GM10266 (cell line): ENCODE measurements around the gene ENTREP3.
A peak's percentile ranks its signal among the peaks of the same experiment; 100 is the strongest.

Source experiments
- DNase-seq: peaks from one replicate; pipeline ENCODE4 v3.0.0; 2012; ENCODE audit errors: extremely low spot score
- CTCF ChIP-seq: IDR thresholded peaks from 2 replicates; pipeline ENCODE4 v1.5.1; 2012; ENCODE audit warnings: mild to moderate bottlenecking, low read depth; ENCODE audit not compliant: control insufficient read depth, insufficient read depth; ENCODE audit errors: missing control alignments

Gene ENTREP3

GRCh38 chr1:155254714-155255242, 505 bp downstream of the ENTREP3 start:
- no peak for TF ChIP-seq CTCF
- peak; percentile 35 for DNase-seq

GRCh38 chr1:155254228-155254713, 1.0 kb downstream of the ENTREP3 start:
- no peak for TF ChIP-seq CTCF
- DNase-seq: peak; percentile 12

GRCh38 chr1:155253797-155254196, 1.5 kb downstream of the ENTREP3 start:
- no peak for TF ChIP-seq CTCF
- peak; percentile 10 for DNase-seq

- DNase-seq: peak; percentile 12
- no peak for TF ChIP-seq CTCF
Observed at GRCh38 chr1:155253208-155253607, 2.1 kb downstream of the ENTREP3 start.

GRCh38 chr1:155251566-155251965, 3.7 kb downstream of the ENTREP3 start:
- TF ChIP-seq CTCF: no peak
- DNase-seq: peak; percentile 5

GRCh38 chr1:155250633-155251449, 4.4 kb downstream of the ENTREP3 start:
- peak; percentile 100 for TF ChIP-seq CTCF
- DNase-seq: peak; percentile 97

- no peak for TF ChIP-seq CTCF
- DNase-seq: peak; percentile 35
Observed at GRCh38 chr1:155250246-155250632, 5.0 kb downstream of the ENTREP3 start.
